G401 (cell line): ENCODE results near the gene NLGN2. TPM values are rescaled to one million over a fixed set of nuclear protein-coding genes. Genes with fewer than 3 reads are reported as not detected.

ENCODE experiments used
- total RNA-seq: library from RNA; depleted of rRNA; stranded (reverse); fragments of >200 nt; shearing (Covaris generic); gene quantifications from 2 replicates; pipeline ENCODE4 v1.2.3, GENCODE V29; 2014; rRNA removed

Gene NLGN2
- total RNA-seq, 1 experiment from 2014 or later = 6.8 TPM

Other genes with a start within 250 kb of the NLGN2 start
- 3.3 and 7.1 TPM in 2 replicates for gene ASGR1, start 228.5 kb upstream of the NLGN2 start, total RNA-seq
- 15.5 and 18.8 TPM in 2 replicates for gene DLG4, start 188.0 kb upstream of the NLGN2 start, total RNA-seq
- gene ACADVL, start 187.9 kb upstream of the NLGN2 start, total RNA-seq = 399 and 405 TPM in 2 replicates
- gene DVL2, start 173.3 kb upstream of the NLGN2 start, total RNA-seq = 89.9 and 99.0 TPM in 2 replicates
- gene PHF23, start 168.4 kb upstream of the NLGN2 start, total RNA-seq = 113 and 121 TPM in 2 replicates
- gene GABARAP, start 165.4 kb upstream of the NLGN2 start, total RNA-seq = 227 and 249 TPM in 2 replicates
- gene CTDNEP1, start 156.1 kb upstream of the NLGN2 start, total RNA-seq = 18.3 and 26.8 TPM in 2 replicates
- gene ELP5, start 155.6 kb upstream of the NLGN2 start, total RNA-seq = 74.1 and 95.6 TPM in 2 replicates
- 0.17 and 3.5 TPM in 2 replicates for gene CLDN7, start 145.4 kb upstream of the NLGN2 start, total RNA-seq
- gene SLC2A4, start 126.1 kb upstream of the NLGN2 start, total RNA-seq = 2.3 and 2.7 TPM in 2 replicates
- 20.5 and 20.9 TPM in 2 replicates for gene YBX2, start 113.2 kb upstream of the NLGN2 start, total RNA-seq
- gene EIF5A, start 100.2 kb upstream of the NLGN2 start, total RNA-seq = 1,140 and 1,147 TPM in 2 replicates
- 109 and 113 TPM in 2 replicates for gene GPS2, start 92.5 kb upstream of the NLGN2 start, total RNA-seq
- gene NEURL4, start 78.5 kb upstream of the NLGN2 start, total RNA-seq = 21.4 and 50.0 TPM in 2 replicates
- gene ACAP1, start 71.3 kb upstream of the NLGN2 start, total RNA-seq = 0.61 TPM in 1 of 2 replicates, not detected in the other
- gene KCTD11, start 55.7 kb upstream of the NLGN2 start, total RNA-seq = 12.0 and 14.3 TPM in 2 replicates
- not detected in 2 replicates for gene TMEM95, start 52.7 kb upstream of the NLGN2 start, total RNA-seq
- gene TNK1, start 26.8 kb upstream of the NLGN2 start, total RNA-seq = not detected in 2 replicates
- gene PLSCR3, start 13.3 kb upstream of the NLGN2 start, total RNA-seq = 7.9 and 8.3 TPM in 2 replicates
- 200 and 369 TPM in 2 replicates for gene TMEM256, start 3.7 kb upstream of the NLGN2 start, total RNA-seq
- gene SPEM1, start 12.5 kb downstream of the NLGN2 start, total RNA-seq = not detected in 2 replicates
- not detected in 2 replicates for gene SPEM2, start 17.8 kb downstream of the NLGN2 start, total RNA-seq
- not detected in 2 replicates for gene SPEM3, start 21.0 kb downstream of the NLGN2 start, total RNA-seq
- gene TMEM102, start 27.6 kb downstream of the NLGN2 start, total RNA-seq = 4.6 and 4.9 TPM in 2 replicates
- 20.4 and 24.2 TPM in 2 replicates for gene FGF11, start 31.7 kb downstream of the NLGN2 start, total RNA-seq
- 7.6 and 24.0 TPM in 2 replicates for gene CHRNB1, start 37.2 kb downstream of the NLGN2 start, total RNA-seq
- gene ZBTB4, start 71.8 kb downstream of the NLGN2 start, total RNA-seq = 4.1 and 4.4 TPM in 2 replicates
- not detected in 2 replicates for gene SLC35G6, start 73.6 kb downstream of the NLGN2 start, total RNA-seq
- gene POLR2A, start 76.5 kb downstream of the NLGN2 start, total RNA-seq = 52.7 and 52.8 TPM in 2 replicates
- gene TNFSF12, start 141.2 kb downstream of the NLGN2 start, total RNA-seq = not detected in 2 replicates
- gene TNFSF13, start 150.9 kb downstream of the NLGN2 start, total RNA-seq = 1.5 TPM in 1 of 2 replicates, not detected in the other
- 157 and 182 TPM in 2 replicates for gene SENP3, start 154.1 kb downstream of the NLGN2 start, total RNA-seq
- gene CD68, start 171.8 kb downstream of the NLGN2 start, total RNA-seq = 119 and 129 TPM in 2 replicates
- 151 and 157 TPM in 2 replicates for gene MPDU1, start 176.0 kb downstream of the NLGN2 start, total RNA-seq
- 6.8 and 12.1 TPM in 2 replicates for gene SOX15, start 182.2 kb downstream of the NLGN2 start, total RNA-seq
- gene FXR2, start 207.1 kb downstream of the NLGN2 start, total RNA-seq = 75.9 and 88.0 TPM in 2 replicates
- 70.2 and 96.9 TPM in 2 replicates for gene SAT2, start 220.0 kb downstream of the NLGN2 start, total RNA-seq
- gene SHBG, start 222.3 kb downstream of the NLGN2 start, total RNA-seq = not detected in 2 replicates
- not detected in 2 replicates for gene ATP1B2, start 243.1 kb downstream of the NLGN2 start, total RNA-seq